HepG2 (cell line): ENCODE results near the gene ZNF341. TPM values are rescaled to one million over a fixed set of nuclear protein-coding genes. Genes with fewer than 3 reads are reported as not detected.

Experiments
- ATAC-seq: fragments of 200-7000 bp; cut with Tn5 transposase; 3 replicates; pipeline ENCODE4 v1.9.1; 2020; ENCODE audit warnings: mild to moderate bottlenecking, moderate library complexity
- BruUV-seq: library from RNA; stranded (reverse); fragments of 400-500 nt; replicated peaks from 2 replicates; lab custom pipeline; 2021; lab: Mats Ljungman, UMichigan
- CTCF ChIA-PET: fragments of 300-600 bp; formaldehyde crosslinking; extraction: SDS; loops from one replicate; lab custom pipeline; 2021; ENCODE audit warnings: low total read pairs, inconsistent platforms, low intra/inter-chr PET ratio; lab: Yijun Ruan, JAX
- POLR2A ChIA-PET: fragments of 350-600 bp; sonication (Branson Sonifier 250); formaldehyde crosslinking; loops from one replicate; lab custom pipeline; 2020; ENCODE audit warnings: antibody characterized with exemption, inconsistent platforms; lab: Yijun Ruan, JAX
- DNase-seq: peaks from one replicate; pipeline ENCODE4 v3.0.0-alpha.2; 2015; ENCODE audit warnings: low spot score
- FAIRE-seq: peaks from 3 replicates; lab custom pipeline; 2011; peaks lifted over from hg19 to GRCh38; lab: Jason Lieb, UNC
- H2AFZ ChIP-seq: one replicate; pipeline ENCODE4 v1.6.1; 2011; ENCODE audit warnings: low read length, inconsistent platforms
- H3K27ac ChIP-seq: fragments of 300-600 bp; 3 replicates; pipeline ENCODE4 v1.8.0; 2011; ENCODE audit warnings: mixed run types, mild to moderate bottlenecking, mixed read lengths, low read length, inconsistent platforms; ENCODE audit not compliant: insufficient read depth; ENCODE audit errors: extremely low read length
- H3K27me3 ChIP-seq, 2 experiments: fragments of 200-600 bp in 1 of 2; 2 replicates in 1 of 2; 3 replicates in 1 of 2; pipeline versions ENCODE4 v1.6.0 to v1.8.0; 2011; ENCODE audit warnings: low read length in 2 of 2, mild to moderate bottlenecking in 2 of 2, moderate library complexity in 2 of 2, inconsistent platforms in 1 of 2; ENCODE audit not compliant: insufficient read depth in 2 of 2, control insufficient read depth in 1 of 2
- H3K36me3 ChIP-seq, 2 experiments: fragments of 200-600 bp in 1 of 2; replicated peaks in 1 of 2; 2 replicates in 1 of 2; 3 replicates in 1 of 2; pipeline versions ENCODE4 v1.5.1 to v1.8.0; 2011; ENCODE audit warnings: low read length in 2 of 2, inconsistent platforms in 1 of 2; ENCODE audit not compliant: insufficient read depth in 2 of 2, control insufficient read depth in 1 of 2
- H3K4me1 ChIP-seq: 2 replicates; pipeline ENCODE4 v1.5.1; 2012; ENCODE audit warnings: low read length, inconsistent platforms; ENCODE audit not compliant: insufficient read depth
- H3K4me2 ChIP-seq: 2 replicates; pipeline ENCODE4 v1.6.0; 2011; ENCODE audit warnings: low read depth, low read length, inconsistent platforms
- H3K4me3 ChIP-seq, 3 experiments: fragments of 200-600 bp in 1 of 3; sonication (generic), shearing (Covaris generic) in 1 of 3; replicated peaks in 1 of 3; 2 replicates each; pipeline ENCODE4 v1.5.1; 2011 to 2016; ENCODE audit warnings: low read length in 3 of 3, inconsistent platforms in 2 of 3, low read depth in 2 of 3, mild to moderate bottlenecking in 2 of 3, control low read depth in 1 of 3, mixed read lengths in 1 of 3; ENCODE audit not compliant: insufficient read depth in 1 of 3
- H3K79me2 ChIP-seq: one replicate; pipeline ENCODE4 v1.6.1; 2011; ENCODE audit warnings: low read length, inconsistent platforms; ENCODE audit not compliant: insufficient read depth
- H3K9ac ChIP-seq: 2 replicates; pipeline ENCODE4 v1.6.0; 2011; ENCODE audit warnings: mild to moderate bottlenecking, low read depth, low read length, inconsistent platforms; ENCODE audit not compliant: insufficient read depth
- H3K9me3 ChIP-seq: 2 replicates; pipeline ENCODE4 v1.5.1; 2012; ENCODE audit warnings: mild to moderate bottlenecking, low read length
- H4K20me1 ChIP-seq: 2 replicates; pipeline ENCODE4 v1.6.0; 2011; ENCODE audit warnings: inconsistent platforms, mild to moderate bottlenecking, low read length, moderate library complexity; ENCODE audit not compliant: insufficient read depth
- CBX1 ChIP-seq: IDR thresholded peaks from one replicate; pipeline ENCODE4 v1.6.1; 2016; ENCODE audit warnings: antibody characterized with exemption, low read depth
- GTF2F1 ChIP-seq: fragments of 150-350 bp; IDR thresholded peaks from 2 replicates; pipeline ENCODE4 v1.6.1; 2014; ENCODE audit warnings: low read length
- KDM1A ChIP-seq: IDR thresholded peaks from 2 replicates; pipeline ENCODE4 v1.6.1; 2016; ENCODE audit warnings: missing compliant biosample characterization
- KDM5A ChIP-seq: fragments of 200-600 bp; sonication (generic); IDR thresholded peaks from 2 replicates; pipeline ENCODE4 v1.7.0; 2018; ENCODE audit warnings: antibody characterized with exemption, mild to moderate bottlenecking, low read length, borderline replicate concordance
- NFATC3 ChIP-seq: sonication (generic); formaldehyde crosslinking; IDR thresholded peaks from 2 replicates; pipeline ENCODE4 v1.5.1; 2020; ENCODE audit warnings: mild to moderate bottlenecking, missing genetic modification reagents
- NFRKB ChIP-seq: fragments of 450-650 bp; IDR thresholded peaks from 2 replicates; pipeline ENCODE4 v1.6.1; 2017
- NR1H2 ChIP-seq: sonication (generic); formaldehyde crosslinking; IDR thresholded peaks from 2 replicates; pipeline ENCODE4 v1.8.1; 2022; ENCODE audit warnings: low read depth, missing genetic modification reagents, borderline replicate concordance
- NR2F1 ChIP-seq, 2 experiments: fragments of 450-650 bp in 1 of 2; formaldehyde crosslinking in 1 of 2; IDR thresholded peaks; 2 replicates each; pipeline versions ENCODE4 v1.5.0 to v1.6.1; 2016 to 2020; ENCODE audit warnings: mild to moderate bottlenecking in 1 of 2, missing compliant biosample characterization in 1 of 2, missing genetic modification reagents in 1 of 2, moderate library complexity in 1 of 2
- SKIL ChIP-seq: sonication (generic); formaldehyde crosslinking; IDR thresholded peaks from 2 replicates; pipeline ENCODE4 v1.8.0; 2022; ENCODE audit warnings: missing genetic modification reagents, mild to moderate bottlenecking, moderate library complexity, borderline replicate concordance
- SNAI1 ChIP-seq: sonication (generic); formaldehyde crosslinking; IDR thresholded peaks from 2 replicates; pipeline ENCODE4 v1.5.0; 2020; ENCODE audit warnings: mild to moderate bottlenecking, missing genetic modification reagents, borderline replicate concordance
- TBL1XR1 ChIP-seq: fragments of 150-350 bp; IDR thresholded peaks from 2 replicates; pipeline ENCODE4 v1.6.1; 2014; ENCODE audit warnings: borderline replicate concordance, low read length; ENCODE audit not compliant: partially characterized antibody
- YY1 ChIP-seq: IDR thresholded peaks from 2 replicates; pipeline ENCODE4 v1.6.1; 2011; ENCODE audit warnings: low read length, low read depth, moderate library complexity, mild to moderate bottlenecking; ENCODE audit not compliant: insufficient read depth, insufficient replicate concordance
- ZBTB1 ChIP-seq: sonication (generic); formaldehyde crosslinking; IDR thresholded peaks from 2 replicates; pipeline ENCODE4 v1.4.0; 2020; ENCODE audit warnings: missing genetic modification reagents, borderline replicate concordance
- ZMYM2 ChIP-seq: sonication (generic); formaldehyde crosslinking; IDR thresholded peaks from 2 replicates; pipeline ENCODE4 v1.8.0; 2022; ENCODE audit warnings: mild to moderate bottlenecking, missing genetic modification reagents
- ZNF280D ChIP-seq: sonication (generic); formaldehyde crosslinking; IDR thresholded peaks from 2 replicates; pipeline ENCODE4 v1.5.1; 2020; ENCODE audit warnings: mild to moderate bottlenecking, missing genetic modification reagents
- ZNF652 ChIP-seq: IDR thresholded peaks from 2 replicates; pipeline ENCODE4 v1.6.1; 2016; ENCODE audit warnings: low read depth, borderline replicate concordance
- WGBS: methylation state at CpG from one replicate; pipeline ENCODE4 v1.1.6; 2017; ENCODE audit warnings: low lambda C conversion rate; 5-methylcytosine and 5-hydroxymethylcytosine counted together
- in situ Hi-C: cut with HindIII; loops from 2 replicates; pipeline ENCODE4 v1.10.0; 2017; ENCODE audit warnings: low pct_unique_long_range_greater_than_20kb; ENCODE audit not compliant: extremely low pct_ligation_motif_present
- intact Hi-C: fragments of 100-400 bp; cut with micrococcal nuclease; formaldehyde crosslinking; loops from one replicate; pipeline ENCODE4 v1.10.0; 2022; ENCODE audit not compliant: unreplicated experiment
- polyA plus RNA-seq, 8 experiments: library from polyadenylated mRNA; depleted of rRNA in 3 of 8; stranded (reverse) in 7 of 8; unstranded in 1 of 8; fragments of >200 nt; fragmentation: Illumina TruSeq in 4 of 8; extraction: Trizol in 4 of 8; gene quantifications; 2 replicates each; pipeline versions ENCODE4 v1.2.1 to v1.2.3, GENCODE V29; 2011 to 2016; ENCODE audit warnings: low read depth in 4 of 8, missing spikeins in 1 of 8, mixed read lengths in 1 of 8; ENCODE audit not compliant: insufficient read depth in 1 of 8
- total RNA-seq, 5 experiments: library from RNA; depleted of rRNA; stranded (reverse); fragments of >200 nt; fragmentation: Illumina TruSeq; extraction: Trizol; gene quantifications; 2 replicates each; pipeline ENCODE4 v1.2.3, GENCODE V29; 2016; ENCODE audit warnings: low read depth in 1 of 5
- TF ChIP-seq, protein P1 (sequence below): sonication (generic); formaldehyde crosslinking; IDR thresholded peaks from 2 replicates; pipeline ENCODE4 v1.4.0; 2020; ENCODE audit warnings: missing genetic modification reagents

Gene ZNF341
- total and polyA plus RNA-seq, 2 of the 13 experiments (the other 11 are each of a cell fraction or from before 2014, with no cell fraction given) = 1.1 to 2.2 TPM

GRCh38 chr20:33736962-33737361 lies 5.2 kb downstream of the ZNF341 start:
- in situ Hi-C loops (no loop called here), intact Hi-C loops (loop anchor here (10.0 kb wide), 1 partner anchor 292 kb away; the partner anchor contains the start of gene SNTA1)
- H3K4me1 ChIP-seq = peaks cover 32% of the 10 kb centered on the region
- no peak overlapping the region for H3K9ac ChIP-seq
- no peaks in the 10 kb centered on the region for H3K79me2 ChIP-seq
- WGBS = 99% methylated on average over 3 of the region's 3 CpGs
- H3K9me3 ChIP-seq = peaks cover 28% of the 10 kb centered on the region
- CTCF ChIA-PET = no interaction called here
- no TSS peak for BruUV-seq
- DNase-seq (no peak), FAIRE-seq (no peak), ATAC-seq (no peak)
- no peak overlapping the region for H3K4me2 ChIP-seq
- no peaks in the 10 kb centered on the region for H4K20me1 ChIP-seq
- POLR2A ChIA-PET = no interaction called here
- H3K27ac ChIP-seq = no peak overlapping the region
- no peaks in the 10 kb centered on the region for H3K36me3 ChIP-seq
- H3K27me3 ChIP-seq = no peaks in the 10 kb centered on the region
- no peak overlapping the region for H2AFZ ChIP-seq
- H3K4me3 ChIP-seq = no peak overlapping the region
- TF ChIP-seq GTF2F1 (no peak), SKIL (CRISPR knock-in tag) (no peak), ZNF652 (CRISPR knock-in tag) (no peak), ZNF280D (CRISPR knock-in tag) (0 out of 2 replicates have a peak, but pooled peaks have one; percentile 60), YY1 (no peak), ZMYM2 (CRISPR knock-in tag) (0 out of 2 replicates have a peak, but pooled peaks have one; percentile 56), TBL1XR1 (peak; percentile 15), NFATC3 (CRISPR knock-in tag) (no peak), NR1H2 (CRISPR knock-in tag) (no peak), NR2F1 (CRISPR knock-in tag; IDR thresholded peaks at IDR 0.05) (0 out of 4 replicates have a peak, but pooled peaks of 1 of the 2 experiments have one; percentile 23), KDM1A (0 out of 2 replicates have a peak, but pooled peaks have one; percentile 65), CBX1 (peak; percentile 74), ZBTB1 (CRISPR knock-in tag) (no peak), NFRKB (no peak), SNAI1 (CRISPR knock-in tag) (no peak), KDM5A (peak; percentile 86)
- TF ChIP-seq, protein P1, sequence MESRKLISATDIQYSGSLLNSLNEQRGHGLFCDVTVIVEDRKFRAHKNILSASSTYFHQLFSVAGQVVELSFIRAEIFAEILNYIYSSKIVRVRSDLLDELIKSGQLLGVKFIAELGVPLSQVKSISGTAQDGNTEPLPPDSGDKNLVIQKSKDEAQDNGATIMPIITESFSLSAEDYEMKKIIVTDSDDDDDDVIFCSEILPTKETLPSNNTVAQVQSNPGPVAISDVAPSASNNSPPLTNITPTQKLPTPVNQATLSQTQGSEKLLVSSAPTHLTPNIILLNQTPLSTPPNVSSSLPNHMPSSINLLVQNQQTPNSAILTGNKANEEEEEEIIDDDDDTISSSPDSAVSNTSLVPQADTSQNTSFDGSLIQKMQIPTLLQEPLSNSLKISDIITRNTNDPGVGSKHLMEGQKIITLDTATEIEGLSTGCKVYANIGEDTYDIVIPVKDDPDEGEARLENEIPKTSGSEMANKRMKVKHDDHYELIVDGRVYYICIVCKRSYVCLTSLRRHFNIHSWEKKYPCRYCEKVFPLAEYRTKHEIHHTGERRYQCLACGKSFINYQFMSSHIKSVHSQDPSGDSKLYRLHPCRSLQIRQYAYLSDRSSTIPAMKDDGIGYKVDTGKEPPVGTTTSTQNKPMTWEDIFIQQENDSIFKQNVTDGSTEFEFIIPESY (CRISPR knock-in tag) = no peak
